Measurements from ENCODE around the gene ITPR1.

- TF ChIP-seq ZNF274 (IDR thresholded peaks at IDR 0.05; ENCODE audit: low read depth, low read length) = no peak
- no peak for TF ChIP-seq YY1 (IDR thresholded peaks at IDR 0.05; ENCODE audit: insufficient read depth, insufficient read length)
- no peak for TF ChIP-seq SUZ12 (IDR thresholded peaks at IDR 0.05; ENCODE audit: extremely low read depth, insufficient read depth, insufficient read length)
These were observed 11.5 kb downstream of the ITPR1 start for GRCh38 chr3:4504340-4505261.
